Astrocyte (in vitro differentiated cells and primary cell): Measurements from ENCODE around the gene CDH23.
"Not testable (repeated sequence)": the region's sequence is repeated elsewhere in the genome, so short reads cannot be mapped to it uniquely, and the experiment has no call there.

ENCODE experiments used
- EZH2 ChIP-seq: IDR thresholded peaks from 2 replicates; pipeline ENCODE4 v1.6.1; 2012; ENCODE audit warnings: mild to moderate bottlenecking, low read length, inconsistent platforms; ENCODE audit not compliant: insufficient read depth
- TF ChIP-seq, protein P1 (sequence below): IDR thresholded peaks from 2 replicates; pipeline ENCODE4 v1.5.1; 2011; ENCODE audit warnings: low read depth, mild to moderate bottlenecking, inconsistent platforms, low read length, moderate library complexity; ENCODE audit not compliant: insufficient read depth

GRCh38 chr10:71358906-71359305 lies 37.8 kb upstream of the CDH23 start:
- TF ChIP-seq, protein P1, sequence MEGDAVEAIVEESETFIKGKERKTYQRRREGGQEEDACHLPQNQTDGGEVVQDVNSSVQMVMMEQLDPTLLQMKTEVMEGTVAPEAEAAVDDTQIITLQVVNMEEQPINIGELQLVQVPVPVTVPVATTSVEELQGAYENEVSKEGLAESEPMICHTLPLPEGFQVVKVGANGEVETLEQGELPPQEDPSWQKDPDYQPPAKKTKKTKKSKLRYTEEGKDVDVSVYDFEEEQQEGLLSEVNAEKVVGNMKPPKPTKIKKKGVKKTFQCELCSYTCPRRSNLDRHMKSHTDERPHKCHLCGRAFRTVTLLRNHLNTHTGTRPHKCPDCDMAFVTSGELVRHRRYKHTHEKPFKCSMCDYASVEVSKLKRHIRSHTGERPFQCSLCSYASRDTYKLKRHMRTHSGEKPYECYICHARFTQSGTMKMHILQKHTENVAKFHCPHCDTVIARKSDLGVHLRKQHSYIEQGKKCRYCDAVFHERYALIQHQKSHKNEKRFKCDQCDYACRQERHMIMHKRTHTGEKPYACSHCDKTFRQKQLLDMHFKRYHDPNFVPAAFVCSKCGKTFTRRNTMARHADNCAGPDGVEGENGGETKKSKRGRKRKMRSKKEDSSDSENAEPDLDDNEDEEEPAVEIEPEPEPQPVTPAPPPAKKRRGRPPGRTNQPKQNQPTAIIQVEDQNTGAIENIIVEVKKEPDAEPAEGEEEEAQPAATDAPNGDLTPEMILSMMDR, result not testable (repeated sequence)
- TF ChIP-seq EZH2, result not testable (repeated sequence)
